MCF 10A (cell line): Measurements from ENCODE around the gene YIF1A. TPM values are rescaled to one million over a fixed set of nuclear protein-coding genes. Genes with fewer than 3 reads are reported as not detected.

Experiments used
- BruUV-seq: library from RNA; stranded (reverse); fragments of 400-500 nt; replicated peaks from 2 replicates; lab custom pipeline; 2021; lab: Mats Ljungman, UMichigan
- CTCF ChIA-PET: fragments of 300-600 bp; sonication (Branson Sonifier 250); formaldehyde crosslinking; extraction: SDS; loops from one replicate; lab custom pipeline; 2021; ENCODE audit warnings: antibody characterized with exemption, inconsistent platforms; lab: Yijun Ruan, JAX
- POLR2A ChIA-PET: fragments of 300-600, 350-650 bp; sonication (Branson Sonifier 250); formaldehyde crosslinking; extraction: SDS; loops from one replicate; lab custom pipeline; 2020; ENCODE audit warnings: antibody characterized with exemption, inconsistent platforms; lab: Yijun Ruan, JAX
- DNase-seq: peaks from one replicate; pipeline ENCODE4 v3.0.0-alpha.2; 2018; ENCODE audit not compliant: unreplicated experiment
- H3K27ac Mint-ChIP-seq: one replicate; pipeline ENCODE4 v1.8.0; 2022; ENCODE audit warnings: mild to moderate bottlenecking, low read depth, mixed read lengths; ENCODE audit not compliant: unreplicated experiment
- H3K27me3 Mint-ChIP-seq: one replicate; pipeline ENCODE4 v1.8.0; 2022; ENCODE audit warnings: mixed read lengths; ENCODE audit not compliant: insufficient read depth, unreplicated experiment
- H3K36me3 Mint-ChIP-seq: one replicate; pipeline ENCODE4 v1.8.0; 2022; ENCODE audit warnings: mild to moderate bottlenecking, moderate library complexity, mixed read lengths; ENCODE audit not compliant: insufficient read depth, unreplicated experiment
- H3K4me1 Mint-ChIP-seq: one replicate; pipeline ENCODE4 v1.8.0; 2022; ENCODE audit warnings: mixed read lengths; ENCODE audit not compliant: insufficient read depth, unreplicated experiment
- H3K4me3 Mint-ChIP-seq: one replicate; pipeline ENCODE4 v1.8.0; 2022; ENCODE audit warnings: mild to moderate bottlenecking, moderate library complexity, mixed read lengths; ENCODE audit not compliant: unreplicated experiment
- H3K9me3 Mint-ChIP-seq: one replicate; pipeline ENCODE4 v1.8.0; 2022; ENCODE audit warnings: mixed read lengths; ENCODE audit not compliant: unreplicated experiment
- CTCF ChIP-seq: fragments of 200-600 bp; IDR thresholded peaks from one replicate; pipeline ENCODE4 v1.8.0; 2022; ENCODE audit warnings: antibody characterized with exemption, mild to moderate bottlenecking; ENCODE audit not compliant: unreplicated experiment
- intact Hi-C: fragments of 100-400 bp; cut with micrococcal nuclease; formaldehyde crosslinking; loops from 2 replicates; pipeline ENCODE4 v1.14.1; 2022
- total RNA-seq: library from RNA; stranded (reverse); gene quantifications from 2 replicates; pipeline ENCODE4 v1.2.3, GENCODE V29; 2022

YIF1A gene
- total RNA-seq, 1 experiment from 2014 or later: 143 TPM

DNA sequence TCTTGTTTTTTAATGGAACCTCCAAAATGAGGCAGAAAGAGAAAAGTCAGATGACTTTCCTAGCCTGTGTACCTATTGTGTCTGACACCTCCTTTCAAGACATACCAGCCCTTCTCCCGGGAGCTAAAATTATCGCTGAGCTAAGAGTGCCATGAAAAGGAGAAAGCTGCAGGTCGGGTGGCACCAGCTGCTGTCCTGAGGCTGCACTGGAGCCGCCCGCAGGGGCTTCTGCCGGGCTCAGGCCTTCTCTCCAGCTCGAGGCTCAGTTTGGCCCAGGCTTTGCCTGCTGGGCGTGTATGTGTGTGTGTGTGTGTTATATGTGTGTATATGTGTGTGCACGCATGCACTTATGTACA is 48.2 kb downstream of the YIF1A start:
- Mint-ChIP-seq H3K4me3 (no peak overlapping the region), H3K9me3 (no peaks in the 10 kb centered on the region), H3K36me3 (peaks cover 48% of the 10 kb centered on the region), H3K4me1 (no peaks in the 10 kb centered on the region), H3K27me3 (no peaks in the 10 kb centered on the region), H3K27ac (no peak overlapping the region)
- ChIA-PET CTCF (interaction anchor here (0.6 to 2.2 kb wide), 5 partner anchors 19 to 195 kb away, joined by 3 to 9 read pairs (median 3); no protein-coding TSS in a partner anchor), POLR2A (no interaction called here)
- no peak for TF ChIP-seq CTCF
- no peak for DNase-seq
- intact Hi-C loops: no loop called here
- BruUV-seq: no TSS peak

GRCh38 chr11:66239998-66240780 is 48.8 kb downstream of the YIF1A start:
- Mint-ChIP-seq H3K36me3 (peaks cover 48% of the 10 kb centered on the region), H3K4me1 (no peaks in the 10 kb centered on the region), H3K4me3 (no peak overlapping the region), H3K27me3 (no peaks in the 10 kb centered on the region), H3K9me3 (no peaks in the 10 kb centered on the region), H3K27ac (no peak overlapping the region)
- BruUV-seq: no TSS peak
- POLR2A ChIA-PET: no interaction called here
- intact Hi-C loops: no loop called here
- TF ChIP-seq CTCF: no peak
- DNase-seq: no peak
- CTCF ChIA-PET: interaction anchor here (0.6 to 2.2 kb wide), 4 partner anchors 18 to 195 kb away, joined by 3 to 9 read pairs (median 3); no protein-coding TSS in a partner anchor

DNA sequence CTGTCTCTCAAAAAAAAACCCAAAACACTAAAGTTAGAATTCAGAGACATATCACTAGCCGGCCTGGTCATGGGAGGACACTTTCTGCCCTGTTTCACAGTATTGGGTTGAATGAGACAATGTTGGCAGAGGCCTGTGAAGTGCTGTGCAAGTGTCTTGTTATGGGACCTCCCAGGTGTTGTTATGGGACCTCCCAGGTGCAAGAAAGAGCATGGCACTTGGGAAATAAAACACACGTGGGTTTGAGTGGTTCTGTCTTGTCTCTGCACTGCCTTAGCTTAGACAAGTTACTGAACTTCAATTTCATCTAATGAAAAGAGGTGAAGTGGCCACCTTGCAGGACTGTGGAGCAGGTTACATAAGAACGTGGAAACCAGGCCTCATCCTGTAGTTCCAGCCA is 49.4 kb downstream of the YIF1A start:
- no peak for TF ChIP-seq CTCF
- H3K27ac Mint-ChIP-seq: no peak overlapping the region
- no peaks in the 10 kb centered on the region for H3K4me1 Mint-ChIP-seq
- ChIA-PET CTCF (interaction anchor here (0.8 kb wide), 1 partner anchor 17 kb away, joined by 3 read pairs; no protein-coding TSS in a partner anchor), POLR2A (no interaction called here)
- H3K9me3 Mint-ChIP-seq: no peaks in the 10 kb centered on the region
- DNase-seq: no peak
- intact Hi-C loops: no loop called here
- H3K4me3 Mint-ChIP-seq: no peak overlapping the region
- H3K36me3 Mint-ChIP-seq: peaks cover 51% of the 10 kb centered on the region
- BruUV-seq: no TSS peak
- H3K27me3 Mint-ChIP-seq: no peaks in the 10 kb centered on the region

DNA sequence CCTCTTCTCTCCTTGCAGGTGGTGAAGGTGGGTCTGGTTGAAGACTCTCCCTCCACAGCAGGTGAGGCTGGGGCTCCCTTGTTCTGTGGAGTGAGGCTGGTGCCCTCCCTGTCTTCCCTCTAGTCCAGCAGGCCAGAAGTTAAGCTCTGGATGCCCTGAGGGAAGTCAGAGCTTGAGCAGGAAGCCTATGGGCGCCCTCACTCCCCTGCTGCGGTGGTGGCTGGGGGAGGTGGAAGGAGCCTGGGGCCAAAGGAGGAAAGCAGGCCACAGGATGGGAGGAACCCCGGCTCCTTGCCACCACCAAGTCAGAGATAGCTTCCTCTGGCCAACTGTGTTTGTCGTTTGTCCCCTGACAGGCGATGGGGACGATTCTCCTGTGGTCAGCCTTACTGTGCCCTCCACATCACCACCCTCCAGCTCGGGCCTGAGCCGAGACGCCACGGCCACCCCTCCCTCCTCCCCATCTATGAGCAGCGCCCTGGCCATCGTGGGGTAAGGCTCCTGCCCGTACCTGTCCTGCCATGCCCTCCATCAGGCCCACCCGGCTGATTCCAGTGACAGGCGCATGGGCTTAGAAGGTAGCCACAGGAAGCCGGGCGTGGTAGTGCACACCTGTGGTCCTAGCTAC is 50.0 kb downstream of the YIF1A start:
- H3K4me1 Mint-ChIP-seq: no peaks in the 10 kb centered on the region
- no peaks in the 10 kb centered on the region for H3K9me3 Mint-ChIP-seq
- POLR2A ChIA-PET: no interaction called here
- peaks cover 54% of the 10 kb centered on the region for H3K36me3 Mint-ChIP-seq
- no peak for TF ChIP-seq CTCF
- no peak overlapping the region for H3K4me3 Mint-ChIP-seq
- H3K27me3 Mint-ChIP-seq: no peaks in the 10 kb centered on the region
- CTCF ChIA-PET: interaction anchor here (0.7 to 4.6 kb wide), 4 partner anchors 12 to 190 kb away, joined by 3 to 22 read pairs (median 3); no protein-coding TSS in a partner anchor
- no TSS peak for BruUV-seq
- no peak overlapping the region for H3K27ac Mint-ChIP-seq
- intact Hi-C loops: no loop called here
- DNase-seq: no peak
